ENCODE results near the gene LRP1.

The LRP1 gene

GRCh38 chr12:57094208-57095160 lies 33.8 kb upstream of the LRP1 start:
- no peak for DNase-seq

GRCh38 chr12:57095440-57095839 lies 32.8 kb upstream of the LRP1 start:
- DNase-seq, result no peak

GRCh38 chr12:57096099-57096572 lies 32.1 kb upstream of the LRP1 start:
- no peak for DNase-seq

GRCh38 chr12:57096748-57097553 lies 31.3 kb upstream of the LRP1 start:
- DNase-seq, result no peak

GRCh38 chr12:57097554-57097835 lies 30.8 kb upstream of the LRP1 start:
- no peak for DNase-seq

GRCh38 chr12:57098546-57098945 lies 29.7 kb upstream of the LRP1 start:
- no peak for DNase-seq

GRCh38 chr12:57099047-57099714 lies 29.1 kb upstream of the LRP1 start:
- DNase-seq, result no peak

GRCh38 chr12:57099766-57100165 lies 28.5 kb upstream of the LRP1 start:
- DNase-seq, result no peak

- no peak for DNase-seq
Observed at GRCh38 chr12:57101892-57102695, 26.2 kb upstream of the LRP1 start.

GRCh38 chr12:57103856-57104255 lies 24.4 kb upstream of the LRP1 start:
- no peak for DNase-seq

- no peak for DNase-seq
Observed at GRCh38 chr12:57104292-57104910, 23.9 kb upstream of the LRP1 start.

- DNase-seq, result no peak
Observed at GRCh38 chr12:57105011-57105753, 23.1 kb upstream of the LRP1 start.

GRCh38 chr12:57106021-57106708 lies 22.1 kb upstream of the LRP1 start:
- no peak for DNase-seq

GRCh38 chr12:57107456-57108155 lies 20.7 kb upstream of the LRP1 start:
- no peak for DNase-seq

- DNase-seq, result no peak
Observed at GRCh38 chr12:57109207-57110103, 18.8 kb upstream of the LRP1 start.

GRCh38 chr12:57110104-57111030 lies 17.9 kb upstream of the LRP1 start:
- no peak for DNase-seq

GRCh38 chr12:57111031-57111734 lies 17.1 kb upstream of the LRP1 start, which contains the start of gene STAT6:
Gene STAT6, minus strand, starts transcription at chr12:57111362. Its CDS starts 3,084 bp downstream, at chr12:57108278.
- no peak for DNase-seq

Measured in NCI-H2081 treated with DMSO at 0.1 percent for 48 hours (cell line).